Sigmoid colon (tissue), 7 donors: ENCODE data around the gene MZB1. TPM values are rescaled to one million over a fixed set of nuclear protein-coding genes. Genes with fewer than 3 reads are reported as not detected.
A peak's percentile ranks its signal among the peaks of the same experiment; 100 is the strongest.

Experiments
- DNase-seq: peaks from one replicate; pipeline ENCODE4 v3.0.0-alpha.2; 2019
- H3K27ac ChIP-seq, 4 donors: fragments of 200-600 bp; sonication (generic); one replicate each; pipeline ENCODE4 v1.5.1; 2016 to 2019; ENCODE audit warnings: mild to moderate bottlenecking in 1 of 4
- H3K27me3 ChIP-seq, 3 donors: fragments of 200-600 bp; sonication (generic); one replicate each; pipeline ENCODE4 v1.5.1; 2019; ENCODE audit warnings: mild to moderate bottlenecking in 1 of 3
- H3K36me3 ChIP-seq, 4 donors: fragments of 200-600 bp; sonication (generic); one replicate each; pipeline ENCODE4 v1.5.1; 2016 to 2019
- H3K4me1 ChIP-seq, 4 donors: fragments of 200-600 bp; sonication (generic); one replicate each; pipeline ENCODE4 v1.5.1; 2017 to 2019
- H3K4me3 ChIP-seq, 4 donors: fragments of 200-600 bp; sonication (generic); one replicate each; pipeline ENCODE4 v1.5.1; 2017 to 2019; ENCODE audit warnings: mild to moderate bottlenecking in 2 of 4, moderate library complexity in 1 of 4
- H3K9me3 ChIP-seq, 4 donors: fragments of 200-600 bp in 3 of 4; sonication (generic) in 3 of 4; one replicate each; pipeline versions ENCODE4 v1.5.1 to v1.6.1; 2013 to 2019
- EP300 ChIP-seq, 4 donors: sonication (generic); formaldehyde crosslinking; IDR thresholded peaks; one replicate each; pipeline ENCODE4 v1.6.1; 2017; ENCODE audit warnings: antibody characterized with exemption in 4 of 4
- POLR2A ChIP-seq, 2 donors: fragments of 450-650 bp; IDR thresholded peaks; one replicate each; pipeline ENCODE4 v1.6.1; 2016; ENCODE audit warnings: antibody characterized with exemption in 2 of 2, mild to moderate bottlenecking in 2 of 2, moderate library complexity in 2 of 2
- POLR2AphosphoS5 ChIP-seq, 4 donors: sonication (generic); formaldehyde crosslinking; IDR thresholded peaks; one replicate each; pipeline ENCODE4 v1.6.1; 2017; ENCODE audit warnings: antibody characterized with exemption in 4 of 4
- WGBS, 2 donors: extraction: QIAGEN DNeasy Blood & Tissue Kit; methylation state at CpG; one replicate each; pipeline ENCODE4 v1.1.7; 2013; 5-methylcytosine and 5-hydroxymethylcytosine counted together
- intact Hi-C: fragments of 100-400 bp; cut with DNase I; formaldehyde crosslinking; loops from one replicate; pipeline ENCODE4 v1.15.1; 2023
- polyA plus RNA-seq, 3 donors: library from polyadenylated mRNA; stranded (reverse); fragments of 200-250 nt; gene quantifications; one replicate each; pipeline ENCODE4 v1.2.3, GENCODE V29; 2013
- total RNA-seq, 4 donors: library from RNA; depleted of rRNA; stranded (reverse); fragments of >200 nt; gene quantifications; one replicate each; pipeline ENCODE4 v1.1.0, GENCODE V29; 2016
- TF ChIP-seq, protein P1 (sequence below), 4 experiments: fragments of 450-650 bp in 3 of 4; fragments of 200-600 bp in 1 of 4; IDR thresholded peaks; one replicate each; pipeline ENCODE4 v1.5.1; 2016 to 2019; ENCODE audit warnings: antibody characterized with exemption in 4 of 4, mild to moderate bottlenecking in 3 of 4, moderate library complexity in 2 of 4
- donor health status: healthy with polysubstance abuse.
- donor health status: Bipolar disorder and iron deficiency.
- donor health status: healthy.

MZB1 gene
- total and polyA plus RNA-seq, 7 donors, result 2.2 to 29.2 (median 3.2) TPM; not detected in 3

DNA sequence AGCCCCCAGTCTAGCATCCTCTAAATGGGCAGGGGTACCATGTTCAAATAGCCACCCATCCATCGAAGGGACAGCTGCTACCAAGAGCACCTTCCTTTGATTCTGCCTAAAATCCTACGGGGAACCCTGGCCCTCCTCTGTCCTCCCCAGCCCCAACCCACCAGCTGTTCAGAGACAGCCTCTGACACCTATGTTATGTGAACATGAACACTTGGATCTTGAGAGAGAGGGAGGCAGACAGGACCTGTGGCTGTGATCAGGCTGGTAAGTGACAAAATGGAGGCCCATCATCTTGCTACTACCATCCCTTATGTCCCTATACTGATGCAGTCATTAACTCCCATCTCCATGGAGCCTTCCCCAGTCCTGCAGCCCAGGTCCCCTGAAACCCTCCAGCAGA is 14.8 kb downstream of the MZB1 start:
- no peaks in the 10 kb centered on the region for H3K27me3 ChIP-seq
- H3K9me3 ChIP-seq, result no peaks in the 10 kb centered on the region
- intact Hi-C loops, result no loop called here
- no peak overlapping the region for H3K4me3 ChIP-seq
- peaks cover 3 to 36% (median 9%) of the 10 kb centered on the region in 4 donors for H3K36me3 ChIP-seq
- no peak overlapping the region for H3K27ac ChIP-seq
- DNase-seq, result peak; percentile 14
- H3K4me1 ChIP-seq, result peaks cover 0 to 16% (median 8%) of the 10 kb centered on the region in 4 donors
- TF ChIP-seq EP300 (IDR thresholded peaks at IDR 0.05), result no peak
- no peak for TF ChIP-seq POLR2A (IDR thresholded peaks at IDR 0.05)
- TF ChIP-seq, protein P1, sequence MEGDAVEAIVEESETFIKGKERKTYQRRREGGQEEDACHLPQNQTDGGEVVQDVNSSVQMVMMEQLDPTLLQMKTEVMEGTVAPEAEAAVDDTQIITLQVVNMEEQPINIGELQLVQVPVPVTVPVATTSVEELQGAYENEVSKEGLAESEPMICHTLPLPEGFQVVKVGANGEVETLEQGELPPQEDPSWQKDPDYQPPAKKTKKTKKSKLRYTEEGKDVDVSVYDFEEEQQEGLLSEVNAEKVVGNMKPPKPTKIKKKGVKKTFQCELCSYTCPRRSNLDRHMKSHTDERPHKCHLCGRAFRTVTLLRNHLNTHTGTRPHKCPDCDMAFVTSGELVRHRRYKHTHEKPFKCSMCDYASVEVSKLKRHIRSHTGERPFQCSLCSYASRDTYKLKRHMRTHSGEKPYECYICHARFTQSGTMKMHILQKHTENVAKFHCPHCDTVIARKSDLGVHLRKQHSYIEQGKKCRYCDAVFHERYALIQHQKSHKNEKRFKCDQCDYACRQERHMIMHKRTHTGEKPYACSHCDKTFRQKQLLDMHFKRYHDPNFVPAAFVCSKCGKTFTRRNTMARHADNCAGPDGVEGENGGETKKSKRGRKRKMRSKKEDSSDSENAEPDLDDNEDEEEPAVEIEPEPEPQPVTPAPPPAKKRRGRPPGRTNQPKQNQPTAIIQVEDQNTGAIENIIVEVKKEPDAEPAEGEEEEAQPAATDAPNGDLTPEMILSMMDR (IDR thresholded peaks at IDR 0.05), result no peak
- TF ChIP-seq POLR2AphosphoS5 (IDR thresholded peaks at IDR 0.05), result no peak
- 95 to 97% methylated on average over 2 of the region's 2 CpGs for WGBS, 2 donors

DNA sequence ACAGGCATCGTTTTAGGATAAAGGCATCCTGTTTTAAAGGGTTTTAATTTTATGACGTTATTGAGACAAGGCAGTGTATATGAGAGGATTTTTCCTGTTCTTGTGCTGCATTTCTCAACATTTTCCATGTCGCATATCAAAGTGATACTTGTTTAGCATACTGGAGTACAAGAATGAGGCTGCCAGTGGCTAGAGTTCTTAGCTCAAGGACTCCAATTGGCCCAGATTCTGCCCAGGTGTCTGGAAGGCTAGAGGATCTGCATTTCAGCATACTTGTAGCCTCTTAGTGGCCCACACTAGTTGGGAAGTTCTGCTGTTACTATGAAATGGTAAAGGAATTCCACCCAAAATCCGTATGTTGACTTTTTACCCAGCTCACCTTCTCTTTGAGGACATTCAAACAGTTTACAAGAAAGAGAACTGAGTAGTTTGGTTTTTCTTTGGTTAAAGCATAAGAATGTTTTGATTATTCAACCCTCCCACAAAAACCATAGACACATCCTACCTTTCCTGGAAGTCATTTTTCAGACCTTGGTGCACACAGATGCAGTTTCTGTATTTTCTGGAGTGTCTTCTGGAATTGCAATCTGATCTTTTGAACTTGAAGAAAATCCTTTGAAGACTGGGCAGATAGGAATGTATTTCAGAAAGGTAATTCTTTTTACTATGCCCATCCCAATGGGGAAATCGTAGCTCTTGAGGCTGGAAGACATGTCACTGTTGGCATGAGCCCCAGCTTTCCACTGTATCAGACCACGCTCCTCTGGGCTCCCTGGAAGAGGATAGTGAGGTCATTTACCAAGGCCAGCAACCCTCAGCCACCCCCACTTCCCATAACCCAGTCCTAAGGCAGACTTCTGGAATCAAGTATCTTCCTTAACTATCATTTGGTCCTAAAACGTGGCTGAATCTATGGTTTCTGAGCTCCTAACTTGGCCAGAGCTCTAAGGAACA is 18.0 kb downstream of the MZB1 start:
- H3K36me3 ChIP-seq, result peaks cover 7 to 67% (median 18%) of the 10 kb centered on the region in 4 donors

DNA sequence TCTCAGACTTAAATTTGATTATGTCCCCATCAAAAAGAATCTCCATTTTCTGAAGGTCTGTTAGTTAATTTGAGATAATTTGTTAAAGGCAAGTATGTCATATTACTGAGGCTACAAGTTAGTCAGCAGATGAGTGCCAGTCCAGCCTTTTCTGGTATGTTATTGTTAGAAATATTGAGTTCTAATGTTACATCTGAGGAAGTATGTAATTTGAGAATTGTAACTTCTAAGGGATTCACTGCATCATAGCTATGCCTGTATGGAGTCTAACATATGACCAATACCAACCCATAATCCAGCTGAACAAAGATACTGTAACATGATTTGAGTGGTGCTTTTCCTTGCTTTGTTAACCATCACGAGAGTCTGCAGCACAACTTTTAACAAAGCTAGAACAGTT is 20.5 kb downstream of the MZB1 start:
- intact Hi-C loops, result no loop called here
- DNase-seq, result no peak
- peaks cover 0 to 10% (median 7%) of the 10 kb centered on the region in 4 donors for H3K4me1 ChIP-seq
- H3K27me3 ChIP-seq, result no peaks in the 10 kb centered on the region
- TF ChIP-seq EP300 (IDR thresholded peaks at IDR 0.05), result no peak
- no peak for TF ChIP-seq POLR2A (IDR thresholded peaks at IDR 0.05)
- no peak for TF ChIP-seq POLR2AphosphoS5 (IDR thresholded peaks at IDR 0.05)
- TF ChIP-seq, protein P1 (IDR thresholded peaks at IDR 0.05), result no peak
- peaks cover 29 to 87% (median 35%) of the 10 kb centered on the region in 4 donors for H3K36me3 ChIP-seq
- no peak overlapping the region for H3K27ac ChIP-seq
- H3K4me3 ChIP-seq, result no peak overlapping the region
- 90 to 93% methylated on average over 1 of the region's 1 CpG for WGBS, 2 donors
- no peaks in the 10 kb centered on the region for H3K9me3 ChIP-seq

More for the DNA sequence above, 18.0 kb downstream of the MZB1 start:
- H3K9me3 ChIP-seq, result no peaks in the 10 kb centered on the region
- TF ChIP-seq POLR2AphosphoS5 (IDR thresholded peaks at IDR 0.05) (no peak), POLR2A (IDR thresholded peaks at IDR 0.05) (no peak), EP300 (IDR thresholded peaks at IDR 0.05) (no peak)
- TF ChIP-seq, protein P1 (IDR thresholded peaks at IDR 0.05), result no peak
- H3K4me1 ChIP-seq, result peaks cover 0 to 16% (median 8%) of the 10 kb centered on the region in 4 donors
- H3K4me3 ChIP-seq, result no peak overlapping the region
- H3K27ac ChIP-seq, result no peak overlapping the region
- intact Hi-C loops, result no loop called here
- DNase-seq, result peak; percentile 38
- 87 to 88% methylated on average over 7 of the region's 7 CpGs for WGBS, 2 donors
- no peaks in the 10 kb centered on the region for H3K27me3 ChIP-seq

DNA sequence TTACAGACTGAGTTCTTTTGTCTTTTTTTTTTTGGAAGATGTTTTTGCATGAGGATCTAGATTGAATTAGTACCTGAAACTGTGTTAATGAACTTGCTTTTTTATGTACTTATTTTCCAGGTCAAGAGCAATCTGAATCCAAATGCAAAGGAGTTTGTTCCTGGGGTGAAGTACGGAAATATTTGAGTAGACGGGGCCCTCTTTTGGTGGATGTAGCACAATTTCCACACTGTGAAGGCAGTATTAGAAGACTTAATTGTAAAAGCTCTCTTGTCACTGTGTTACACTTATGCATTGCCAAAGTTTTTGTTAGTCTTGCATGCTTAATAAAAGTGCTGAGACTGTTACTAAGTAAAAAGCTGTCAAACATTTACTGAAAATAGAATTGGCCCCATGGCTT is 21.1 kb downstream of the MZB1 start:
- Histone ChIP-seq H3K9me3 (no peaks in the 10 kb centered on the region), H3K27ac (no peak overlapping the region), H3K4me3 (no peak overlapping the region), H3K4me1 (peaks cover 0 to 5% (median 4%) of the 10 kb centered on the region in 4 donors), H3K27me3 (no peaks in the 10 kb centered on the region), H3K36me3 (peaks cover 33 to 93% (median 37%) of the 10 kb centered on the region in 4 donors)
- DNase-seq, result no peak
- TF ChIP-seq POLR2A (IDR thresholded peaks at IDR 0.05) (no peak), POLR2AphosphoS5 (IDR thresholded peaks at IDR 0.05) (no peak), EP300 (IDR thresholded peaks at IDR 0.05) (no peak)
- TF ChIP-seq, protein P1 (IDR thresholded peaks at IDR 0.05), result no peak
- WGBS, 2 donors, result 80 to 84% methylated on average over 2 of the region's 2 CpGs
- intact Hi-C loops, result no loop called here
